Vagina (tissue), 2 donors: ENCODE results near the gene FGGY. TPM values are rescaled to one million over a fixed set of nuclear protein-coding genes. Genes with fewer than 3 reads are reported as not detected.

Source experiments
- DNase-seq, 2 donors: peaks; one replicate each; pipeline ENCODE4 v3.0.0-alpha.2; 2017; ENCODE audit errors: extremely low spot score in 2 of 2
- H3K27ac ChIP-seq: fragments of 200-600 bp; sonication (generic); one replicate; pipeline ENCODE4 v1.5.1; 2019
- H3K27me3 ChIP-seq: fragments of 200-600 bp; sonication (generic); one replicate; pipeline ENCODE4 v1.5.1; 2019
- H3K36me3 ChIP-seq, 2 donors: fragments of 200-600 bp; sonication (generic); one replicate each; pipeline ENCODE4 v1.5.1; 2017 to 2019
- H3K4me1 ChIP-seq: fragments of 200-600 bp; sonication (generic); one replicate; pipeline ENCODE4 v1.5.1; 2019
- H3K4me3 ChIP-seq, 2 donors: fragments of 200-600 bp; sonication (generic); 1 replicate in 1 of 2; 2 replicates in 1 of 2; pipeline ENCODE4 v1.5.1; 2016 to 2019
- H3K9me3 ChIP-seq: fragments of 200-600 bp; sonication (generic); one replicate; pipeline ENCODE4 v1.5.1; 2019
- CTCF ChIP-seq, 3 experiments: fragments of 450-650 bp in 2 of 3; fragments of 200-600 bp in 1 of 3; sonication (generic) in 1 of 3; IDR thresholded peaks; one replicate each; pipeline ENCODE4 v1.5.1; 2017 to 2019; ENCODE audit warnings: antibody characterized with exemption in 3 of 3, mild to moderate bottlenecking in 2 of 3, moderate library complexity in 2 of 3
- POLR2A ChIP-seq, 2 donors: fragments of 450-650 bp; IDR thresholded peaks; one replicate each; pipeline ENCODE4 v1.6.1; 2017; ENCODE audit warnings: antibody characterized with exemption in 2 of 2, mild to moderate bottlenecking in 2 of 2, moderate library complexity in 2 of 2
- POLR2AphosphoS5 ChIP-seq, 2 donors: sonication (generic); formaldehyde crosslinking; IDR thresholded peaks; one replicate each; pipeline ENCODE4 v1.9.0; 2017; ENCODE audit warnings: antibody characterized with exemption in 2 of 2, mild to moderate bottlenecking in 2 of 2, low read depth in 1 of 2; ENCODE audit not compliant: insufficient read depth in 1 of 2
- intact Hi-C: fragments of 100-400 bp; cut with DNase I; formaldehyde crosslinking; loops from one replicate; pipeline ENCODE4 v1.15.1; 2023
- total RNA-seq: library from RNA; depleted of rRNA; stranded (reverse); fragments of >200 nt; gene quantifications from one replicate; pipeline ENCODE4 v1.2.3, GENCODE V29; 2016

Gene FGGY
- total RNA-seq, 1 donor from 2014 or later, result 11.8 TPM

GRCh38 chr1:59293206-59293605 lies 3.7 kb upstream of the FGGY start:
- TF ChIP-seq CTCF (IDR thresholded peaks at IDR 0.05), result no peak
- TF ChIP-seq POLR2A (IDR thresholded peaks at IDR 0.05), result no peak
- no peak for TF ChIP-seq POLR2AphosphoS5 (IDR thresholded peaks at IDR 0.05; ENCODE audit: insufficient read depth in 1 of 2, low read depth in 1 of 2)
- no peak overlapping the region for H3K27ac ChIP-seq
- H3K36me3 ChIP-seq, result no peaks in the 10 kb centered on the region
- intact Hi-C loops, result loop anchor here (10.0 kb wide), 2 partner anchors 398 to 412 kb away; no protein-coding TSS in a partner anchor
- peaks cover 19% of the 10 kb centered on the region for H3K4me1 ChIP-seq
- H3K9me3 ChIP-seq, result no peaks in the 10 kb centered on the region
- H3K4me3 ChIP-seq, result no peak overlapping the region
- no peak for DNase-seq
- no peaks in the 10 kb centered on the region for H3K27me3 ChIP-seq

- intact Hi-C loops, result loop anchor here (10.0 kb wide), 2 partner anchors 399 to 411 kb away; no protein-coding TSS in a partner anchor
- Histone ChIP-seq H3K4me3 (no peak overlapping the region), H3K27me3 (no peaks in the 10 kb centered on the region), H3K9me3 (no peaks in the 10 kb centered on the region), H3K27ac (no peak overlapping the region), H3K4me1 (peaks cover 26% of the 10 kb centered on the region), H3K36me3 (no peaks in the 10 kb centered on the region)
- TF ChIP-seq POLR2AphosphoS5 (IDR thresholded peaks at IDR 0.05; ENCODE audit: insufficient read depth in 1 of 2, low read depth in 1 of 2), result no peak
- no peak for DNase-seq
Observed at GRCh38 chr1:59293849-59294248, 3.0 kb upstream of the FGGY start.

- Histone ChIP-seq H3K27ac (no peak overlapping the region), H3K36me3 (no peaks in the 10 kb centered on the region), H3K4me1 (peaks cover 31% of the 10 kb centered on the region), H3K4me3 (no peak overlapping the region), H3K27me3 (no peaks in the 10 kb centered on the region), H3K9me3 (no peaks in the 10 kb centered on the region)
- no peak for DNase-seq
- intact Hi-C loops, result loop anchor here (10.0 kb wide), 2 partner anchors 400 to 410 kb away; no protein-coding TSS in a partner anchor
- TF ChIP-seq POLR2AphosphoS5 (IDR thresholded peaks at IDR 0.05; ENCODE audit: insufficient read depth in 1 of 2, low read depth in 1 of 2), result no peak
- no peak for TF ChIP-seq CTCF (IDR thresholded peaks at IDR 0.05)
- TF ChIP-seq POLR2A (IDR thresholded peaks at IDR 0.05), result no peak
Observed at GRCh38 chr1:59294423-59294822, 2.5 kb upstream of the FGGY start.

GRCh38 chr1:59295618-59296017 lies 1.3 kb upstream of the FGGY start:
- H3K9me3 ChIP-seq, result no peaks in the 10 kb centered on the region
- H3K4me1 ChIP-seq, result peaks cover 31% of the 10 kb centered on the region
- no peak for DNase-seq
- no peaks in the 10 kb centered on the region for H3K36me3 ChIP-seq
- TF ChIP-seq CTCF (IDR thresholded peaks at IDR 0.05) (no peak), POLR2A (IDR thresholded peaks at IDR 0.05) (no peak), POLR2AphosphoS5 (IDR thresholded peaks at IDR 0.05; ENCODE audit: insufficient read depth in 1 of 2, low read depth in 1 of 2) (no peak)
- H3K4me3 ChIP-seq, result peak overlapping the region; percentile 55 to 64
- intact Hi-C loops, result loop anchor here (2.0 to 10.0 kb wide), 3 partner anchors 401 to 513 kb away; no protein-coding TSS in a partner anchor
- H3K27me3 ChIP-seq, result no peaks in the 10 kb centered on the region
- H3K27ac ChIP-seq, result peak overlapping the region; percentile 97

- intact Hi-C loops, result loop anchor here (10.0 kb wide), 2 partner anchors 403 to 407 kb away; no protein-coding TSS in a partner anchor
- Histone ChIP-seq H3K4me1 (peaks cover 31% of the 10 kb centered on the region), H3K4me3 (no peak overlapping the region), H3K9me3 (no peaks in the 10 kb centered on the region), H3K27me3 (no peaks in the 10 kb centered on the region), H3K27ac (peak overlapping the region; percentile 97), H3K36me3 (no peaks in the 10 kb centered on the region)
- no peak for TF ChIP-seq POLR2AphosphoS5 (IDR thresholded peaks at IDR 0.05; ENCODE audit: insufficient read depth in 1 of 2, low read depth in 1 of 2)
- no peak for TF ChIP-seq POLR2A (IDR thresholded peaks at IDR 0.05)
- TF ChIP-seq CTCF (IDR thresholded peaks at IDR 0.05), result no peak
- DNase-seq, result no peak
Observed at GRCh38 chr1:59298026-59298583, 1.2 kb downstream of the FGGY start.
